OCI-LY7 (cell line): ENCODE results near the gene MAP3K3. TPM values are rescaled to one million over a fixed set of nuclear protein-coding genes. Genes with fewer than 3 reads are reported as not detected.

Source experiments
- BruUV-seq: library from RNA; stranded (reverse); fragments of 400-500 nt; replicated peaks from 2 replicates; lab custom pipeline; 2021; lab: Mats Ljungman, UMichigan
- CTCF ChIA-PET: fragments of 300-600 bp; sonication (Branson Sonifier 250); formaldehyde crosslinking; loops from one replicate; lab custom pipeline; 2022; ENCODE audit warnings: antibody characterized with exemption; ENCODE audit not compliant: unreplicated experiment; lab: Charles Lee
- POLR2A ChIA-PET: fragments of 300-600 bp; sonication (Branson Sonifier 250); formaldehyde crosslinking; loops from one replicate; lab custom pipeline; 2022; ENCODE audit warnings: antibody characterized with exemption; lab: Charles Lee
- DNase-seq: peaks from one replicate; pipeline ENCODE4 v3.0.0-alpha.2; 2015; ENCODE audit warnings: low spot score
- H2AFZ ChIP-seq: fragments of 200-600 bp; sonication (generic), shearing (Covaris generic); 2 replicates; pipeline ENCODE4 v1.6.1; 2014; ENCODE audit warnings: mild to moderate bottlenecking, antibody characterized with exemption, low read length, moderate library complexity
- H3K27ac ChIP-seq: fragments of 200-600 bp; sonication (generic); 2 replicates; pipeline ENCODE4 v1.5.1; 2014; ENCODE audit warnings: mixed run types, low read depth, mild to moderate bottlenecking, moderate library complexity, low read length, inconsistent platforms; ENCODE audit not compliant: poor library complexity, severe bottlenecking
- H3K36me3 ChIP-seq: fragments of 200-600 bp; sonication (generic); 2 replicates; pipeline ENCODE4 v1.6.1; 2014; ENCODE audit warnings: mild to moderate bottlenecking, antibody characterized with exemption, low read length, moderate library complexity, mixed read lengths; ENCODE audit not compliant: insufficient read depth
- H3K4me1 ChIP-seq: fragments of 200-600 bp; sonication (generic); 2 replicates; pipeline ENCODE4 v1.5.1; 2014; ENCODE audit warnings: mild to moderate bottlenecking, low read length; ENCODE audit not compliant: insufficient read depth, poor library complexity, severe bottlenecking
- H3K4me2 ChIP-seq: fragments of 200-600 bp; sonication (generic); 2 replicates; pipeline ENCODE4 v1.6.1; 2014; ENCODE audit warnings: mild to moderate bottlenecking, low read length
- H3K4me3 ChIP-seq: fragments of 200-600 bp; sonication (generic); 2 replicates; pipeline ENCODE4 v1.5.1; 2014; ENCODE audit warnings: mild to moderate bottlenecking, low read depth, low read length; ENCODE audit not compliant: poor library complexity, severe bottlenecking
- H3K79me2 ChIP-seq: fragments of 200-600 bp; sonication (generic); 2 replicates; pipeline ENCODE4 v1.6.1; 2016; ENCODE audit warnings: low read depth, mild to moderate bottlenecking, low read length, moderate library complexity, mixed read lengths; ENCODE audit not compliant: insufficient read depth
- H3K9me2 ChIP-seq: fragments of 200-600 bp; sonication (generic); 2 replicates; pipeline ENCODE4 v1.6.1; 2016; ENCODE audit warnings: mild to moderate bottlenecking, low read length, mixed read lengths; ENCODE audit not compliant: insufficient read depth
- H3K9me3 ChIP-seq: fragments of 200-600 bp; sonication (generic); 2 replicates; pipeline ENCODE4 v1.6.1; 2014; ENCODE audit warnings: mild to moderate bottlenecking, mixed run types, low read length, mixed read lengths
- H4K20me1 ChIP-seq: fragments of 200-600 bp; sonication (generic); 2 replicates; pipeline ENCODE4 v1.6.1; 2014; ENCODE audit warnings: mild to moderate bottlenecking, antibody characterized with exemption, low read length, moderate library complexity, mixed read lengths; ENCODE audit not compliant: insufficient read depth
- EZH2phosphoT487 ChIP-seq: fragments of 200-600 bp; sonication (generic); IDR thresholded peaks from 2 replicates; pipeline ENCODE4 v1.6.1; 2018; ENCODE audit warnings: low read depth, borderline replicate concordance, mild to moderate bottlenecking, mixed run types, antibody characterized with exemption, low read length, moderate library complexity, mixed read lengths
- intact Hi-C: fragments of 100-400 bp; cut with micrococcal nuclease; formaldehyde crosslinking; loops from one replicate; pipeline ENCODE4 v1.10.0; 2022; ENCODE audit not compliant: unreplicated experiment
- total RNA-seq, 2 experiments: library from RNA; depleted of rRNA in 1 of 2; stranded (reverse); fragments of >200 nt in 1 of 2; shearing (Covaris generic) in 1 of 2; gene quantifications; 2 replicates each; pipeline ENCODE4 v1.2.3, GENCODE V29; 2014 to 2022
- TF ChIP-seq, protein P1 (sequence below): fragments of 200-600 bp; sonication (generic); conservative IDR thresholded peaks from 2 replicates; pipeline ENCODE4 v1.5.1; 2014; ENCODE audit warnings: mild to moderate bottlenecking, antibody characterized with exemption, low read length, moderate library complexity, mixed read lengths

The MAP3K3 gene
- total RNA-seq, 2 experiments from 2014 or later, result 26.0 to 29.0 TPM

DNA sequence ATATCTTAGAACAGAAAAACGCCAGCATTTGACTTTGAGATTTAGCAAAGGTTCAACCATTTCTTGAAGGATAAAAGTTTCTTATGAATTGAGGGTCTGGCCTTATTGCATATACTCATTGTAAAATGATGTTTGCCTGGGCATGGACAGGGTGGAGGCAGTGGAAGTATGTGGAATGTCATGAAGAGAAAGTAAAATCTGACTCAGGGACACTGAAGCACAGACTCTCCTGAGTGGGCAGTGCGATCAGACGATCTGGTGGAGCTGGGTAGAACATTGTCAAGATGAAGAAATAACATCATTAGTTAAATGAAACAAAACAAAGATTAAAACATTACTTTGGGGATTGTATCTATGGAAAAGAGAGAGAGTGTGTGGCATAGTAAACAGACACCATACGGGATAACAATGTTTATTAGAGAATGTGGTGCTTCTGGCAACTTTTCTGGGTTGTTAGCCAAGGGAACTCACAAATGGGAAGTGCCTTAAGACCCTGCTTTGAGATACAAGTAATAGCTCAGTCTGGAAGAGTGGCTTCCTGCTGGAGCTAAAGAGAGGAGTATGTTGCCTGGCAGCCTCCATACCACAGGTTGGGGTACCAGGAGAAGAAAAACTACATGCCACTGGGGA, 4.4 kb downstream of the MAP3K3 start:
- Histone ChIP-seq H4K20me1 (no peaks in the 10 kb centered on the region), H2AFZ (no peak overlapping the region), H3K4me1 (peaks cover 19% of the 10 kb centered on the region), H3K9me2 (no peaks in the 10 kb centered on the region), H3K36me3 (no peaks in the 10 kb centered on the region), H3K79me2 (peaks cover 22% of the 10 kb centered on the region), H3K4me3 (no peak overlapping the region), H3K9me3 (no peaks in the 10 kb centered on the region), H3K4me2 (no peak overlapping the region), H3K27ac (no peak overlapping the region)
- intact Hi-C loops, result loop anchor here (10.0 kb wide), 1 partner anchor 148 kb away; the partner anchor contains the start of genes CCDC47 and DDX42
- DNase-seq, result no peak
- TF ChIP-seq, protein P1, sequence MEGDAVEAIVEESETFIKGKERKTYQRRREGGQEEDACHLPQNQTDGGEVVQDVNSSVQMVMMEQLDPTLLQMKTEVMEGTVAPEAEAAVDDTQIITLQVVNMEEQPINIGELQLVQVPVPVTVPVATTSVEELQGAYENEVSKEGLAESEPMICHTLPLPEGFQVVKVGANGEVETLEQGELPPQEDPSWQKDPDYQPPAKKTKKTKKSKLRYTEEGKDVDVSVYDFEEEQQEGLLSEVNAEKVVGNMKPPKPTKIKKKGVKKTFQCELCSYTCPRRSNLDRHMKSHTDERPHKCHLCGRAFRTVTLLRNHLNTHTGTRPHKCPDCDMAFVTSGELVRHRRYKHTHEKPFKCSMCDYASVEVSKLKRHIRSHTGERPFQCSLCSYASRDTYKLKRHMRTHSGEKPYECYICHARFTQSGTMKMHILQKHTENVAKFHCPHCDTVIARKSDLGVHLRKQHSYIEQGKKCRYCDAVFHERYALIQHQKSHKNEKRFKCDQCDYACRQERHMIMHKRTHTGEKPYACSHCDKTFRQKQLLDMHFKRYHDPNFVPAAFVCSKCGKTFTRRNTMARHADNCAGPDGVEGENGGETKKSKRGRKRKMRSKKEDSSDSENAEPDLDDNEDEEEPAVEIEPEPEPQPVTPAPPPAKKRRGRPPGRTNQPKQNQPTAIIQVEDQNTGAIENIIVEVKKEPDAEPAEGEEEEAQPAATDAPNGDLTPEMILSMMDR, result no peak
- TF ChIP-seq EZH2phosphoT487, result no peak
- POLR2A ChIA-PET, result interaction anchor here (0.6 to 1.5 kb wide), 3 partner anchors 22 to 77 kb away, joined by 3 to 5 read pairs (median 5); no protein-coding TSS in a partner anchor
- BruUV-seq, result no TSS peak
- CTCF ChIA-PET, result no interaction called here

DNA sequence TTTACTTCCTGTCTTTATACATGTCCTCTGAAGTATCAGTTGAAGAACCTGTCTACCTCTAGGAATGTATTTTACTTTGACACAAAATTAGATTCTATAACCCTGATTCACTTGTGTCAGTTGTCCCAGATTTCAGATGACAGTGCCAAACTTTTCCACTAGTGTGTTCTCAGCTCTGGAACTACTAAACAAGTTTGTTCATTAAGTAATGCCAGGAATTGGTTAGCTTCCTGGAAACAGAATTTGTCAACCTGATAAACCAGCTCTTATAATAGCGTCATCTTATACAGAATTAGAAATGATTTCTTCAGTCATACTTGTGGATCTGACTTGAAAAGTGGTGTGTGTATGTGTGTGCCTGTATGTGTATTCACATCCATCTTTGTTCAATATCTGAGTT, 7.4 kb downstream of the MAP3K3 start:
- Histone ChIP-seq H4K20me1 (no peaks in the 10 kb centered on the region), H2AFZ (no peak overlapping the region), H3K4me1 (peaks cover 5% of the 10 kb centered on the region), H3K4me2 (no peak overlapping the region), H3K27ac (no peak overlapping the region), H3K4me3 (no peak overlapping the region), H3K9me3 (no peaks in the 10 kb centered on the region), H3K9me2 (no peaks in the 10 kb centered on the region), H3K79me2 (peaks cover 5% of the 10 kb centered on the region), H3K36me3 (peaks cover 16% of the 10 kb centered on the region; the same call in 1 of the 2 replicates)
- CTCF ChIA-PET, result no interaction called here
- no peak for TF ChIP-seq EZH2phosphoT487
- TF ChIP-seq, protein P1, result no peak
- POLR2A ChIA-PET, result no interaction called here
- no peak for DNase-seq
- intact Hi-C loops, result loop anchor here (10.0 kb wide), 1 partner anchor 145 kb away; the partner anchor contains the start of genes CCDC47 and DDX42
- no TSS peak for BruUV-seq

- Histone ChIP-seq H2AFZ (no peak overlapping the region), H3K9me3 (no peaks in the 10 kb centered on the region), H3K9me2 (no peaks in the 10 kb centered on the region), H3K4me3 (no peak overlapping the region), H3K4me1 (no peaks in the 10 kb centered on the region), H3K79me2 (no peaks in the 10 kb centered on the region), H3K27ac (no peak overlapping the region), H3K36me3 (peaks cover 28% of the 10 kb centered on the region; the same call in 1 of the 2 replicates), H4K20me1 (no peaks in the 10 kb centered on the region), H3K4me2 (no peak overlapping the region)
- no peak for DNase-seq
- TF ChIP-seq, protein P1, result no peak
- no peak for TF ChIP-seq EZH2phosphoT487
- ChIA-PET POLR2A (no interaction called here), CTCF (interaction anchor here (0.6 kb wide), 1 partner anchor 12 kb away, joined by 3 read pairs; no protein-coding TSS in a partner anchor)
- intact Hi-C loops, result no loop called here
- BruUV-seq, result no TSS peak
These were observed 8.8 kb downstream of the MAP3K3 start for GRCh38 chr17:63631062-63631461.
